ENCODE measurements around the gene RPS5.

RPS5 gene

DNA sequence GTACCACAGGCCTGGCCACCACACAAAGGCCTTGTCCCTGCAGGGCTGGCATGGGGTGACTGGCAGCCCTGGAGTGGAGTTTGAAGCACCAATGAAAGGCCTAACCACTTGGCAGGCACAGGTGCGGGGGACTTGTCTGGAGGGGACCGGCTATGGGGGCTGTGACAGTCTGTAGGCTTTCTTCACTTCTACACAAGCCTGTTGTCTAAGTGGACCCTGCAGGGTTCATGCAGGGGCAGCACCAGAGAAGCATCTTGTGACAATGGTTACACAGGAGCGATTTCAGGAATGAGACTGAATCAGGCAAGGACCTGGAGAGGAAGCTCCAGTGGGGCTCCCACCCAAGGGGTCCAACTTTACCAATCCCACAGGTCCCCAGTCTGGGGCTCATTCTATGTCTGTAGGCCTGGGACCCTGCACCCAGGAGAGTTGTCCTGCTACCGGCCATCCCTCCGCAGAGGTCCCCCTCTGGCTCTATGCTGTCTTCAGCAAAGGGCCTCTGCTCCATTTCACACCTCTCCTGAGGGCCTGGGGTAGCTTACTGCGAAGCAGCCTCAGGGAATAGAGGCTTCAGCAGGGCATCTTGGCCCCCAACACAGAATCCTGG lies 4.0 kb upstream of the RPS5 start:
- no peak for TF ChIP-seq ZFX (IDR thresholded peaks at IDR 0.05)
- TF ChIP-seq, protein P1, sequence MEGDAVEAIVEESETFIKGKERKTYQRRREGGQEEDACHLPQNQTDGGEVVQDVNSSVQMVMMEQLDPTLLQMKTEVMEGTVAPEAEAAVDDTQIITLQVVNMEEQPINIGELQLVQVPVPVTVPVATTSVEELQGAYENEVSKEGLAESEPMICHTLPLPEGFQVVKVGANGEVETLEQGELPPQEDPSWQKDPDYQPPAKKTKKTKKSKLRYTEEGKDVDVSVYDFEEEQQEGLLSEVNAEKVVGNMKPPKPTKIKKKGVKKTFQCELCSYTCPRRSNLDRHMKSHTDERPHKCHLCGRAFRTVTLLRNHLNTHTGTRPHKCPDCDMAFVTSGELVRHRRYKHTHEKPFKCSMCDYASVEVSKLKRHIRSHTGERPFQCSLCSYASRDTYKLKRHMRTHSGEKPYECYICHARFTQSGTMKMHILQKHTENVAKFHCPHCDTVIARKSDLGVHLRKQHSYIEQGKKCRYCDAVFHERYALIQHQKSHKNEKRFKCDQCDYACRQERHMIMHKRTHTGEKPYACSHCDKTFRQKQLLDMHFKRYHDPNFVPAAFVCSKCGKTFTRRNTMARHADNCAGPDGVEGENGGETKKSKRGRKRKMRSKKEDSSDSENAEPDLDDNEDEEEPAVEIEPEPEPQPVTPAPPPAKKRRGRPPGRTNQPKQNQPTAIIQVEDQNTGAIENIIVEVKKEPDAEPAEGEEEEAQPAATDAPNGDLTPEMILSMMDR (conservative IDR thresholded peaks at IDR 0.05), result no peak
- H3K27ac ChIP-seq, result no peak overlapping the region

DNA sequence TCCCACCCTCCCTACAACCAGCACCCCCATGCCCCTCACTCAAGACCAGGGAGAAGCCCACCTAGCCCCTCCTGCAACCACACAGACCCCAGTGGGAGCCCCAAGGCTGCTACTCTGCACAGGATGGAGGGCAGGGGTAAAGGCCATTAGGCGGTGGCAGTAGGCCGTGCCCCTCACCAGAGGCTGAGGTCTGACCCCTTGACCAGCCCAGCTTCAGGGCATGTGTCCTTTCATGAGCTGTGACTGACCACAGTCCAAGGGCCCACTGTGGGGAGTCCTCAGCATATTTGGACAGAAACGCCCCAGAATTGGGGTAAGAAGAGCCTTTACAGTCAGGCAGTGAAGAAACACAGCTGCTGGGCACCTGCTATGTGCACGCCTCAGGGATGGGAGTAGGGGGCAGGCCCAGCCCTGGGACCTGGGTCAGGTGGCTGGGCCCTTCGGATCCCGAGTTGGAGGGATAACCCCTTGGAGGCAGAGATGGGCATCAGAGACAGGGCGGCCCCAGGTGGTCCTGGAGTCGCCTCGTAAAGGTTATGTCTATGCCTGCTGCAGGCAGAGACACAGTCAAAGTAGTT lies 1.7 kb upstream of the RPS5 start:
- no peak for TF ChIP-seq ZFX (IDR thresholded peaks at IDR 0.05)
- TF ChIP-seq, protein P1 (conservative IDR thresholded peaks at IDR 0.05), result no peak
- peak overlapping the region; percentile 99 for H3K27ac ChIP-seq

DNA sequence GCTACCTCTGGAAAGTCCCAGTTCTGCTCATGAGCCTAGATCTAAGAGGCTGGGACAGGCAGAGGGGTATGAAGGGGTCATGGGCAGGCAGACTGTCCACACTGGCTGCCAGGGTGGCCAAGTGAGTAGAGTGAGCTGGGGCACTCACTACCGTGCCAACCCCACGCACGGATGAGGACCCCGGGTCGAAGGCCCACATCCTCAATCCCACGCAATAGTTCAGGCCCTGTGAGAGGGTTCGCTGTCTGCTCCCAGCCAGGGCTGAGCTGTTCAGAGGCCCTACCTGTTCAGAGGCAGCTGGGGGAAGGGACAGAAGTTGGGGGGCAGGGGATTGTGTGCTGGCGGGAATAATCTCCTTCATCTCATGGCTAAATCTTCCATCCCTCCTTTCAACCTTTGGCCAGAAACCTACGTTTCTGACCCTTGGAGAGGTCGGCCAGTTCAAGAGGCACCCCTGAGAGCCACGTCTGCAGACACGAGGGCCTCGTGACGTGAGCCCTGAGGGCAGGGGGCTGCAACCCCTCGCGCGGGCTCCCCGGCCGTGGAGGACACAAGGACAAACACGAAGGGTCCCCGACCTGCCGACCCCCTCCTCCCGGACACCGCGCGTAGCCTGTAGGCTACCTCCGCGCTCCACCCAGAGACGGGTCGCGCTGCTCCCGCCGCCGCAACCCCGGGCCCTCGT lies 1.0 kb upstream of the RPS5 start:
- H3K27ac ChIP-seq, result peak overlapping the region; percentile 99
- TF ChIP-seq, protein P1 (conservative IDR thresholded peaks at IDR 0.05), result no peak
- TF ChIP-seq ZFX (IDR thresholded peaks at IDR 0.05), result no peak

DNA sequence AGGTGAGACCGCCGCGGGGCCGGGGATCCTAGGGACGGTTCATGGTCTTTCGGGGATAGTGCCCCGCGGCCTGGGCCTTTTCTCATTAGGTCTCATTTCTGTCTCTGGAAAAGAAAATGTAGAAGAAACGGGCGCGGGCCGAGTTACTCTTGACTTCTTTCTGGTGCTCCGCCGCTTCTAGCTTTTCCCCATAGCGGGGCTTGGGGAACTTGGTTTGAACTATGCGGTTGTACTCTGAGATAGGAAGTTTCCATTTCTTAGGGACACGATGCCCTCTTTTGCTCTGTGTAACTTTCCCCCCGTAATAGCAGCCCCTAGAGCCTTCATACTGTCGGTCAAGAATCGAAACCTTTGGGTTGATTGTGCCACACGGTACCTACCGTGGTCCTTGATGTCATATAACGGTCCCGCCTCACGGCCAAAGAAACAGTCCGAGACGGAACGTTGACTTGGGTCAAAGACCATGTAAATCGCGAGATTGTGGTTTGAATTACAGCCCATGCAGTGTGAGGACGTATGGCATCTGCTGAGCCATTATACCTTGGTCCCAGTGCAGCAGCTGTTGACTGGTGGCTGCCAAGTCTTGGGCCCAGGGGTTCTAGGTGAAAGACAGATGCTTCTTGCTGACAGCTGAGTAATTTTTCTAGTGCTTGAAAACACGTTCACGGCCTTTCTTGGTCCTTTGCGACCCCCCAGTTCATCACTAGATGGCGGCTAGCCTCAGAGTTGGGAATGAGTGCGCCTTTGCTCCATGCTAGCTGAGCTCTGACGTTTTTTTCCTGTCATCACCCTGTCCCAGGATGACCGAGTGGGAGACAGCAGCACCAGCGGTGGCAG lies 487 bp downstream of the RPS5 start:
- TF ChIP-seq, protein P1 (conservative IDR thresholded peaks at IDR 0.05), result no peak
- no peak for TF ChIP-seq ZFX (IDR thresholded peaks at IDR 0.05)

DNA sequence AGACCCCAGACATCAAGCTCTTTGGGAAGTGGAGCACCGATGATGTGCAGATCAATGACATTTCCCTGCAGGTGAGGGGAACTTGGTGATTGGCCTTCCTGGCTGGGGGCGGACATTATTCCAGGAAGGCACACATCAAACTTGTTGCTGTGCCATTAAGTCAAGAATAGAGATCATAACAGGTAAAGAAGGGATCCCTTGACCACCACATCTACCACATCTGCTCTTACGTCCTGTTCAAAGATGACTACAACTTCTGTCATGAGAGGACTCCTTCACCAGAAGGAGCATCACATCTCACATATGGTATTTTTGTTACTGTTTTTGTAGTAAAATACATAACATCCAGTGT lies 1.1 kb downstream of the RPS5 start:
- H3K27ac ChIP-seq, result peak overlapping the region; percentile 99
- TF ChIP-seq, protein P1 (conservative IDR thresholded peaks at IDR 0.05), result no peak
- TF ChIP-seq ZFX (IDR thresholded peaks at IDR 0.05), result no peak

More for the DNA sequence above, 487 bp downstream of the RPS5 start:
- peak overlapping the region; percentile 99 for H3K27ac ChIP-seq

DNA sequence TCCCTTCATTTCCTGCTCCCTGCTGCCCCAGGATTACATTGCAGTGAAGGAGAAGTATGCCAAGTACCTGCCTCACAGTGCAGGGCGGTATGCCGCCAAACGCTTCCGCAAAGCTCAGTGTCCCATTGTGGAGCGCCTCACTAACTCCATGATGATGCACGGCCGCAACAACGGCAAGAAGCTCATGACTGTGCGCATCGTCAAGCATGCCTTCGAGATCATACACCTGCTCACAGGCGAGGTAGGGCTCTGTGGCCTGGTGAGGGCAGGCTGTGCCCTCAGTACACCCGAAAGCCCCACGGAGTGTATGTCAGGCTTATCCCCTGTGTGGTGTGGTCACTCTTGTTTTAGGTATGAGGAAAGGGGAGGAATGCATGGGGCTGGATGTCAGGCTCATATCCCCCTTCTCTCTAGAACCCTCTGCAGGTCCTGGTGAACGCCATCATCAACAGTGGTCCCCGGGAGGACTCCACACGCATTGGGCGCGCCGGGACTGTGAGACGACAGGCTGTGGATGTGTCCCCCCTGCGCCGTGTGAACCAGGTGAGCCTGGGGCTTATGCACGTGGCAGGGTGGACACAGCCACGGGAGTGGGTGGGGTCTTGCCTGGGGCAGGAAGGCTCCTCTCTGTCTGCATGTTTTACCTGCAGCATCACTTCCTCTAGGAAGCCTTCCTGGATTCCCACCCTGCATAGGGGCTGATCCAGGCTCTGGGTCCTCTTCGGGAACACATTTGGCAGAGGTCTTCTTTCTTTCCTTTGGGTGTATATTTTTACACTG lies 6.1 kb downstream of the RPS5 start:
- TF ChIP-seq, protein P1 (conservative IDR thresholded peaks at IDR 0.05), result no peak
- TF ChIP-seq ZFX (IDR thresholded peaks at IDR 0.05), result no peak
- H3K27ac ChIP-seq, result no peak overlapping the region
